Pancreas (tissue), 10 donors: Measurements from ENCODE around the gene AGBL4. TPM values are rescaled to one million over a fixed set of nuclear protein-coding genes. Genes with fewer than 3 reads are reported as not detected.

Source experiments
- ATAC-seq, 4 donors: fragments of 200-7000 bp; cut with Tn5 transposase; one replicate each; pipeline versions ENCODE4 v1.8.0 to v1.9.1; 2020; ENCODE audit warnings: mild to moderate bottlenecking in 4 of 4, moderate library complexity in 4 of 4
- DNase-seq, 6 donors: peaks; one replicate each; pipeline ENCODE4 v3.0.0-alpha.2; 2020
- FAIRE-seq: peaks from 2 replicates; lab custom pipeline; 2012; peaks lifted over from hg19 to GRCh38; lab: Jason Lieb, UNC
- H3K27ac ChIP-seq, 4 donors: fragments of 200-600 bp; sonication (generic); 1 replicate in 3 of 4; 2 replicates in 1 of 4; pipeline versions ENCODE4 v1.5.0 to v1.8.0; 2020
- H3K27me3 ChIP-seq, 4 donors: fragments of 200-600 bp; one replicate each; pipeline ENCODE4 v1.8.0; 2021
- H3K36me3 ChIP-seq, 3 donors: fragments of 200-600 bp; sonication (generic) in 1 of 3; one replicate each; pipeline versions ENCODE4 v1.5.0 to v1.8.0; 2020 to 2021
- H3K4me1 ChIP-seq, 3 donors: fragments of 200-600 bp; one replicate each; pipeline ENCODE4 v1.8.0; 2021
- H3K4me3 ChIP-seq, 4 donors: fragments of 200-600 bp; sonication (generic) in 2 of 4; one replicate each; pipeline versions ENCODE4 v1.5.0 to v1.8.0; 2020 to 2021
- H3K9me3 ChIP-seq, 4 donors: fragments of 200-600 bp; one replicate each; pipeline ENCODE4 v1.8.0; 2021
- WGBS, 2 donors: extraction: QIAGEN DNeasy Blood & Tissue Kit; methylation state at CpG; one replicate each; pipeline ENCODE4 v1.1.7; 2013; 5-methylcytosine and 5-hydroxymethylcytosine counted together
- intact Hi-C, 3 donors: fragments of 100-400 bp; cut with DNase I; formaldehyde crosslinking; loops; one replicate each; pipeline versions ENCODE4 v1.11.1 to v1.14.2; 2022
- polyA plus RNA-seq, 2 donors: library from polyadenylated mRNA; stranded (reverse); fragments of 200-250 nt; gene quantifications; one replicate each; pipeline ENCODE4 v1.2.3, GENCODE V29; 2013
- total RNA-seq, 6 donors: library from RNA; stranded (reverse); fragmentation: NEBNext Ultra II Directional in 4 of 6; extraction: Animal tissue kit (Norgen Biotek cat#: 25700) in 4 of 6; gene quantifications; one replicate each; pipeline versions ENCODE4 v1.2.1 to v1.2.4, GENCODE V29; 2021 to 2023
- TF ChIP-seq, protein P1 (sequence below), 4 donors: fragments of 200-600 bp; sonication (generic) in 3 of 4; IDR thresholded peaks; one replicate each; pipeline versions ENCODE4 v1.5.0 to v1.8.0; 2021; ENCODE audit warnings: antibody characterized with exemption in 4 of 4
- donor health status: healthy with polysubstance abuse.
- donor health status: DM: no; HTN: no; CAD: no; lungs with moderate emphysema.
- donor health status: DM: no; HTN: no; CAD: no.
- donor health status: control.
- donor health status: control.
- donor health status: Bipolar disorder and iron deficiency.
- donor health status: DM: yes; HTN: yes; CAD: no.
- donor health status: DM: no; HTN: no; CAD: no.
- donor health status: DM: no; HTN: no; CAD: no.
- donor health status: DM: yes; HTN: yes; CAD: no.

Gene AGBL4
- total and polyA plus RNA-seq, 8 donors, result 0.15 to 1.2 (median 0.59) TPM

DNA sequence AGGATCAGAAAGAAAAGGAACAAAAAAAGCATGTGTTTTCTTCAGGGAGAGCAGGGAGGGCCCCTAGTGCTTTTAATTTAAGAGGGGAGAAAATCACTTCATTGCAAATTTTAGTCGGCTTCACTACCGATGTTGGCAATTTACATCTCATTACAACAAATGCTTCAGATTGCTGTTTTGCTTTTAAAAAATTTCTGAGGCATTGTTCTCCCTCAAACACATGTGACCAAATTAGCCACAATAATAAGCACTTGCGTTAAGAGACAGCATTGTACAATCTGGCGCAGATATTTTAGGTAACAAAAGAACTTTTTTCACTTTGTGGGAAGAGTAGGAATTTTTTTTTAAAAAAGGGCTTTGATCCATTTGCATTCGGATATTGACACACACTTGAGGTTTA lies 1276.8 kb downstream of the AGBL4 start:
- TF ChIP-seq, protein P1, sequence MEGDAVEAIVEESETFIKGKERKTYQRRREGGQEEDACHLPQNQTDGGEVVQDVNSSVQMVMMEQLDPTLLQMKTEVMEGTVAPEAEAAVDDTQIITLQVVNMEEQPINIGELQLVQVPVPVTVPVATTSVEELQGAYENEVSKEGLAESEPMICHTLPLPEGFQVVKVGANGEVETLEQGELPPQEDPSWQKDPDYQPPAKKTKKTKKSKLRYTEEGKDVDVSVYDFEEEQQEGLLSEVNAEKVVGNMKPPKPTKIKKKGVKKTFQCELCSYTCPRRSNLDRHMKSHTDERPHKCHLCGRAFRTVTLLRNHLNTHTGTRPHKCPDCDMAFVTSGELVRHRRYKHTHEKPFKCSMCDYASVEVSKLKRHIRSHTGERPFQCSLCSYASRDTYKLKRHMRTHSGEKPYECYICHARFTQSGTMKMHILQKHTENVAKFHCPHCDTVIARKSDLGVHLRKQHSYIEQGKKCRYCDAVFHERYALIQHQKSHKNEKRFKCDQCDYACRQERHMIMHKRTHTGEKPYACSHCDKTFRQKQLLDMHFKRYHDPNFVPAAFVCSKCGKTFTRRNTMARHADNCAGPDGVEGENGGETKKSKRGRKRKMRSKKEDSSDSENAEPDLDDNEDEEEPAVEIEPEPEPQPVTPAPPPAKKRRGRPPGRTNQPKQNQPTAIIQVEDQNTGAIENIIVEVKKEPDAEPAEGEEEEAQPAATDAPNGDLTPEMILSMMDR (IDR thresholded peaks at IDR 0.05), result no peak
- H3K4me1 ChIP-seq, result no peaks in the 10 kb centered on the region

DNA sequence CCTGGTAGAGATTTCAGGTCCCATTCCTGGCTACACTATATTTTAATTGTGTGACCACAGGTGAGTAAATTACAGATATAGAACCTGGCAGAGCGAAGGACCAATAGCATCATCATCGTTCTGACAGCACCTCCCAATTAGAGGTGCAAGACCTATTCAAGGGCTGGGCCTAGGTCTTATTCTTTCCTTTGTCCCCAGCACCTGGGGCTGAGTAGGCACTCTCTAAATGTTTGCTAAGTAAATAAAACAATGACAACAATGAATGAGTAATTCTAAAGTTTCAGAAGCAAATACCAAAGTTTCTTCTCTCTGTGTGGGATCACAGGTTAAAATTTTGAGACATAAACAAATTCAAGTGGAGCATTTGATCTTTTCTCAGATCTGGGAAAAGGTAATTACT lies 1279.7 kb downstream of the AGBL4 start:
- Histone ChIP-seq H3K27ac (no peak overlapping the region), H3K9me3 (no peaks in the 10 kb centered on the region), H3K4me1 (no peaks in the 10 kb centered on the region), H3K4me3 (no peak overlapping the region), H3K27me3 (no peaks in the 10 kb centered on the region), H3K36me3 (no peaks in the 10 kb centered on the region)
- FAIRE-seq (no peak), DNase-seq (no peak), ATAC-seq (peak in 3 of 4 donors; percentile 23 to 62 (median 40))
- 75 to 87% methylated on average over 2 of the region's 2 CpGs for WGBS, 2 donors
- intact Hi-C loops, result no loop called here
- TF ChIP-seq, protein P1 (IDR thresholded peaks at IDR 0.05), result no peak

More for the DNA sequence above, 1276.8 kb downstream of the AGBL4 start:
- intact Hi-C loops, result no loop called here
- Histone ChIP-seq H3K36me3 (peaks cover 0 to 4% (median 0%) of the 10 kb centered on the region in 3 donors), H3K27me3 (no peaks in the 10 kb centered on the region), H3K4me3 (no peak overlapping the region), H3K27ac (no peak overlapping the region), H3K9me3 (no peaks in the 10 kb centered on the region)
- DNase-seq (no peak), FAIRE-seq (no peak), ATAC-seq (no peak)
- WGBS, 2 donors, result 86 to 94% methylated on average over 5 of the region's 5 CpGs

DNA sequence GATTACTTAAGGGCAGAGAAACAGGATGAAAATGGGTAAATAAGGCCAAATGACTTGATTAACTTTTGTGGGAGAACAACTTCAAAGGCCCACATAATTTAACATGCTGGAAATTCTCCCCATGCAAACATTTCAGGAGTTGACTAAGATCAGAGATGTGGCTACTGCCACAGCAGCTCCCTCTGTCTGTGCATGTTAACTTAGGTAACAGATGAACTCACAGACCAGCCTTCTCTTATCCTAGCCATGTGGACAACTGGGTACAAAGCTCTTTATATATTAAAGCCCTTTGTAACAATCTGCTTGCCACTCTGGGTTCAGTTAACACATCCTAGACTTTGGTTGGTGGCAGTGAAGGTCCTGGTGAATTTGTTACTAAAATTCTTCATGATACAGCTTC lies 1280.3 kb downstream of the AGBL4 start:
- no peaks in the 10 kb centered on the region for H3K4me1 ChIP-seq
- no peak for DNase-seq
- no peak overlapping the region for H3K27ac ChIP-seq
- intact Hi-C loops, result no loop called here
- H3K36me3 ChIP-seq, result no peaks in the 10 kb centered on the region
- no peaks in the 10 kb centered on the region for H3K9me3 ChIP-seq
- no peak overlapping the region for H3K4me3 ChIP-seq
- ATAC-seq, result no peak
- H3K27me3 ChIP-seq, result no peaks in the 10 kb centered on the region
- TF ChIP-seq, protein P1 (IDR thresholded peaks at IDR 0.05), result no peak
- no peak for FAIRE-seq

DNA sequence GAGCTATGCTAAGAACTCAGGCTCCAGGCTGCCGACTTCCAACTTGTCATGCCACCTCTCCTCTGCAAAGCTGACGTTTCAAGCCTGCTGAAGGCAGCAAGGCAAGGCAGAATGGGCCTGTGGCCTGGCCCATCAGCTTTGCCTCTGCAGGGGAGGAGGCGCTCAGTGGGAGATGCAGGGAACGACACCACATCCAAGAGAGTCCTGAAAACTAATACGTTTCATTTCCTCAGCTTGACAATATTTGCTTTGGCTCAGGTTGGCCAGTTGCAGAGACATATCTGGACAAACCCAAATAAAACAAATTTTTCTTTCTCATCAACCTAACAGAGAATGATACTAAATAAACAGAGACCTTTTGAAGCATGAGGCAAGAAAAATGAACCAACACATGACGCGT lies 1282.4 kb downstream of the AGBL4 start:
- H3K4me3 ChIP-seq, result no peak overlapping the region
- intact Hi-C loops, result no loop called here
- H3K27ac ChIP-seq, result no peak overlapping the region
- ATAC-seq (peak in 2 of 4 donors; percentile 37 to 50), DNase-seq (no peak), FAIRE-seq (no peak)
- H3K27me3 ChIP-seq, result no peaks in the 10 kb centered on the region
- TF ChIP-seq, protein P1 (IDR thresholded peaks at IDR 0.05), result no peak
- no peaks in the 10 kb centered on the region for H3K9me3 ChIP-seq
- H3K36me3 ChIP-seq, result no peaks in the 10 kb centered on the region
- WGBS, 2 donors, result 61 to 70% methylated on average over 7 of the region's 7 CpGs
- no peaks in the 10 kb centered on the region for H3K4me1 ChIP-seq

GRCh38 chr1:48740621-48741020 lies 1283.1 kb downstream of the AGBL4 start:
- no peak for ATAC-seq
- no peaks in the 10 kb centered on the region for H3K4me1 ChIP-seq
- WGBS, 2 donors, result 89 to 90% methylated on average over 3 of the region's 3 CpGs
- no peaks in the 10 kb centered on the region for H3K36me3 ChIP-seq
- no peak overlapping the region for H3K4me3 ChIP-seq
- no peak for DNase-seq
- FAIRE-seq, result no peak
- H3K27ac ChIP-seq, result no peak overlapping the region
- H3K27me3 ChIP-seq, result no peaks in the 10 kb centered on the region
- intact Hi-C loops, result no loop called here
- no peaks in the 10 kb centered on the region for H3K9me3 ChIP-seq
- TF ChIP-seq, protein P1 (IDR thresholded peaks at IDR 0.05), result no peak
